Loucy (cell line): ENCODE results near the gene MOSMO.
"Not testable (repeated sequence)": the region's sequence is repeated elsewhere in the genome, so short reads cannot be mapped to it uniquely, and the experiment has no call there.

Experiments
- H2AFZ ChIP-seq: fragments of 200-600 bp; sonication (generic); 2 replicates; pipeline ENCODE4 v1.6.0; 2016; ENCODE audit warnings: antibody characterized with exemption, mild to moderate bottlenecking, low read length, moderate library complexity
- H3F3A ChIP-seq: fragments of 200-600 bp; 2 replicates; pipeline ENCODE4 v1.6.0; 2016; ENCODE audit warnings: antibody characterized with exemption, low read depth, mild to moderate bottlenecking
- H3K27me3 ChIP-seq: fragments of 200-600 bp; sonication (generic); 2 replicates; pipeline ENCODE4 v1.6.1; 2014; ENCODE audit warnings: low read length, mild to moderate bottlenecking; ENCODE audit not compliant: insufficient read depth, poor library complexity, severe bottlenecking
- H3K36me3 ChIP-seq: fragments of 200-600 bp; sonication (generic); 2 replicates; pipeline ENCODE4 v1.6.1; 2016; ENCODE audit warnings: low read length; ENCODE audit not compliant: insufficient read depth
- H3K4me1 ChIP-seq: fragments of 200-600 bp; sonication (generic); 2 replicates; pipeline ENCODE4 v1.5.1; 2014; ENCODE audit warnings: low read length, mild to moderate bottlenecking; ENCODE audit not compliant: insufficient read depth, poor library complexity, severe bottlenecking
- H3K4me2 ChIP-seq: fragments of 200-600 bp; sonication (generic); 2 replicates; pipeline ENCODE4 v1.6.0; 2014; ENCODE audit warnings: antibody characterized with exemption, low read length, low read depth, mild to moderate bottlenecking; ENCODE audit not compliant: poor library complexity, severe bottlenecking
- H3K4me3 ChIP-seq: fragments of 200-600 bp; sonication (generic); 2 replicates; pipeline ENCODE4 v1.5.1; 2014; ENCODE audit warnings: low read length, mild to moderate bottlenecking, mixed read lengths; ENCODE audit not compliant: poor library complexity, severe bottlenecking
- H3K79me2 ChIP-seq: fragments of 200-600 bp; sonication (generic); 2 replicates; pipeline ENCODE4 v1.6.1; 2014; ENCODE audit warnings: low read length; ENCODE audit not compliant: insufficient read depth
- H3K9ac ChIP-seq: fragments of 200-600 bp; sonication (generic); 2 replicates; pipeline ENCODE4 v1.6.0; 2014; ENCODE audit warnings: mild to moderate bottlenecking, low read depth, low read length, moderate library complexity; ENCODE audit not compliant: poor library complexity, severe bottlenecking
- H3K9me2 ChIP-seq: fragments of 200-600 bp; sonication (generic); replicated peaks from 2 replicates; pipeline ENCODE4 v1.6.1; 2016; ENCODE audit warnings: low read depth, low read length, mixed read lengths
- H3K9me3 ChIP-seq: fragments of 200-600 bp; sonication (generic); 2 replicates; pipeline ENCODE4 v1.6.1; 2014; ENCODE audit warnings: mild to moderate bottlenecking, antibody characterized with exemption, low read length, low read depth; ENCODE audit not compliant: insufficient read depth
- H4K20me1 ChIP-seq: fragments of 200-600 bp; sonication (generic); 2 replicates; pipeline ENCODE4 v1.6.0; 2014; ENCODE audit warnings: antibody characterized with exemption, low read length, mild to moderate bottlenecking; ENCODE audit not compliant: insufficient read depth, poor library complexity, severe bottlenecking
- CTCF ChIP-seq: fragments of 200-600 bp; sonication (generic); conservative IDR thresholded peaks from 2 replicates; pipeline ENCODE4 v1.5.1; 2014; ENCODE audit warnings: mild to moderate bottlenecking, antibody characterized with exemption, low read length
- EZH2phosphoT487 ChIP-seq: fragments of 200-600 bp; IDR thresholded peaks from 2 replicates; pipeline ENCODE4 v1.6.1; 2018; ENCODE audit warnings: antibody characterized with exemption, mild to moderate bottlenecking, moderate library complexity, borderline replicate concordance

The MOSMO gene

DNA sequence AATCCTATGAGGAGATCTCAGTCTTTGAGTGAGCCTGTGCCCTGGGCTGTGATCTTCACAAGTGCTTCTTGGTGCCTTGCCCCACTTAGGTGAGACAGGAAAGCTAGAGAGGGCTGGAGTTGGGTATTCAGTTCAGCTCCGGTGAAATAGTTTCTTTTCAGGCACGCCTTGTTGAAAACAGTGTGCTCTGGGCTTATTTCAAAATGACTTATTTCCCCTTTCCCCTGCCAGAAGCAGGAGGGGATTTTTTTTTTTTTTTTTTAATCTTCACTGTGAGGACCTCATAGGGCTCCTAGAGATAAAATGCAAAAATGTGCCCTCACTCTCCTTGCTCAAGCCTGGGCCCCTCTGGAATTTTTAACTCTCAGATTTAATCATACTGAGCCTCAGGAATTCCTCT is 27.2 kb downstream of the MOSMO start:
- TF ChIP-seq EZH2phosphoT487 (no peak), CTCF (no peak)
- Histone ChIP-seq H3K9ac (no peak overlapping the region), H3K4me1 (no peaks in the 10 kb centered on the region), H3K9me2 (no peaks in the 10 kb centered on the region), H3K36me3 (peaks cover 12% of the 10 kb centered on the region; the same call in 1 of the 2 replicates), H3K79me2 (0 out of 2 replicates have a peak, but pooled peaks cover 2% of the 10 kb centered on the region), H3K4me3 (no peak overlapping the region), H3K27me3 (no peaks in the 10 kb centered on the region), H3K4me2 (no peak overlapping the region), H2AFZ (no peak overlapping the region), H3F3A (no peaks in the 10 kb centered on the region), H3K9me3 (no peaks in the 10 kb centered on the region), H4K20me1 (no peaks in the 10 kb centered on the region)

GRCh38 chr16:22043882-22044281 is 36.0 kb downstream of the MOSMO start:
- not testable (repeated sequence) for H3K36me3 ChIP-seq, H4K20me1 ChIP-seq, H3K4me1 ChIP-seq, H3K79me2 ChIP-seq, H3K4me2 ChIP-seq, H3K9ac ChIP-seq, H3K27me3 ChIP-seq, H3K9me2 ChIP-seq, H3F3A ChIP-seq, H2AFZ ChIP-seq, H3K9me3 ChIP-seq, H3K4me3 ChIP-seq

- not testable (repeated sequence) for H3K79me2 ChIP-seq, H3K4me2 ChIP-seq, H2AFZ ChIP-seq, H3K9me2 ChIP-seq, H3K9me3 ChIP-seq, H4K20me1 ChIP-seq, H3K4me1 ChIP-seq, H3K36me3 ChIP-seq, H3F3A ChIP-seq, H3K4me3 ChIP-seq, H3K9ac ChIP-seq, H3K27me3 ChIP-seq
These were observed 38.0 kb downstream of the MOSMO start for GRCh38 chr16:22045888-22046287.

DNA sequence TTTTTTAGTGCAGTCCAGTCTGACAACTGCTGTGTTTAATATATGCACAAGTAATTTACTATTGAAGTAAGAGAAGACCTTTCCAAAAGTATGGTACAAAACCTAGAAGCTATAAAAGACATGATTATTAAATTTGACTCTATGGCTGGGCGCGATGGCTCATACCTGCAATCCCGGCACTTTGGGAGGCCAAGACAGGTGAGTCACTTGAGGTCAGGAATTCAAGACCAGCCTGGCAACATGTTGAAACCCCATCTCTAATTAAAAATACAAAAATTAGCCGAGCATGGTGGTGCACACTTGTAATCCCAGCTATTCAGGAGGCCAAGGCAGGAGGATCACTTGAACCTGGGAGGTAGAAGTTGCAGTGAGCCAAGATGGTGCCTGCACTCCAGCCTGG is 43.1 kb downstream of the MOSMO start:
- no peak for TF ChIP-seq CTCF
- TF ChIP-seq EZH2phosphoT487 = no peak
- Histone ChIP-seq H4K20me1 (no peaks in the 10 kb centered on the region), H3K4me2 (no peak overlapping the region), H3K4me3 (no peak overlapping the region), H3K9ac (no peak overlapping the region), H2AFZ (no peak overlapping the region), H3K27me3 (no peaks in the 10 kb centered on the region), H3K9me3 (no peaks in the 10 kb centered on the region), H3K4me1 (peaks cover 12% of the 10 kb centered on the region), H3K9me2 (no peaks in the 10 kb centered on the region), H3K36me3 (no peaks in the 10 kb centered on the region), H3K79me2 (no peaks in the 10 kb centered on the region), H3F3A (no peaks in the 10 kb centered on the region)
